Measurements from ENCODE around the gene CFAP90.

GRCh38 chr5:7849681-7850394 lies 1.1 kb downstream of the CFAP90 start:
- TF ChIP-seq, protein P1, sequence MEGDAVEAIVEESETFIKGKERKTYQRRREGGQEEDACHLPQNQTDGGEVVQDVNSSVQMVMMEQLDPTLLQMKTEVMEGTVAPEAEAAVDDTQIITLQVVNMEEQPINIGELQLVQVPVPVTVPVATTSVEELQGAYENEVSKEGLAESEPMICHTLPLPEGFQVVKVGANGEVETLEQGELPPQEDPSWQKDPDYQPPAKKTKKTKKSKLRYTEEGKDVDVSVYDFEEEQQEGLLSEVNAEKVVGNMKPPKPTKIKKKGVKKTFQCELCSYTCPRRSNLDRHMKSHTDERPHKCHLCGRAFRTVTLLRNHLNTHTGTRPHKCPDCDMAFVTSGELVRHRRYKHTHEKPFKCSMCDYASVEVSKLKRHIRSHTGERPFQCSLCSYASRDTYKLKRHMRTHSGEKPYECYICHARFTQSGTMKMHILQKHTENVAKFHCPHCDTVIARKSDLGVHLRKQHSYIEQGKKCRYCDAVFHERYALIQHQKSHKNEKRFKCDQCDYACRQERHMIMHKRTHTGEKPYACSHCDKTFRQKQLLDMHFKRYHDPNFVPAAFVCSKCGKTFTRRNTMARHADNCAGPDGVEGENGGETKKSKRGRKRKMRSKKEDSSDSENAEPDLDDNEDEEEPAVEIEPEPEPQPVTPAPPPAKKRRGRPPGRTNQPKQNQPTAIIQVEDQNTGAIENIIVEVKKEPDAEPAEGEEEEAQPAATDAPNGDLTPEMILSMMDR (IDR thresholded peaks at IDR 0.05 in 4 of 5, conservative IDR thresholded peaks at IDR 0.05 in 1 of 5) = no peak
- TF ChIP-seq POLR2A (IDR thresholded peaks at IDR 0.05) = no peak

All from gastrocnemius medialis (tissue), 4 donors.